MCF 10A (cell line): ENCODE measurements around the gene PRSS56. TPM values are rescaled to one million over a fixed set of nuclear protein-coding genes. Genes with fewer than 3 reads are reported as not detected.

Source experiments
- BruUV-seq: library from RNA; stranded (reverse); fragments of 400-500 nt; replicated peaks from 2 replicates; lab custom pipeline; 2021; lab: Mats Ljungman, UMichigan
- CTCF ChIA-PET: fragments of 300-600 bp; sonication (Branson Sonifier 250); formaldehyde crosslinking; extraction: SDS; loops from one replicate; lab custom pipeline; 2021; ENCODE audit warnings: antibody characterized with exemption, inconsistent platforms; lab: Yijun Ruan, JAX
- POLR2A ChIA-PET: fragments of 300-600, 350-650 bp; sonication (Branson Sonifier 250); formaldehyde crosslinking; extraction: SDS; loops from one replicate; lab custom pipeline; 2020; ENCODE audit warnings: antibody characterized with exemption, inconsistent platforms; lab: Yijun Ruan, JAX
- DNase-seq: peaks from one replicate; pipeline ENCODE4 v3.0.0-alpha.2; 2018; ENCODE audit not compliant: unreplicated experiment
- H3K27ac Mint-ChIP-seq: one replicate; pipeline ENCODE4 v1.8.0; 2022; ENCODE audit warnings: mild to moderate bottlenecking, low read depth, mixed read lengths; ENCODE audit not compliant: unreplicated experiment
- H3K27me3 Mint-ChIP-seq: one replicate; pipeline ENCODE4 v1.8.0; 2022; ENCODE audit warnings: mixed read lengths; ENCODE audit not compliant: insufficient read depth, unreplicated experiment
- H3K36me3 Mint-ChIP-seq: one replicate; pipeline ENCODE4 v1.8.0; 2022; ENCODE audit warnings: mild to moderate bottlenecking, moderate library complexity, mixed read lengths; ENCODE audit not compliant: insufficient read depth, unreplicated experiment
- H3K4me1 Mint-ChIP-seq: one replicate; pipeline ENCODE4 v1.8.0; 2022; ENCODE audit warnings: mixed read lengths; ENCODE audit not compliant: insufficient read depth, unreplicated experiment
- H3K4me3 Mint-ChIP-seq: one replicate; pipeline ENCODE4 v1.8.0; 2022; ENCODE audit warnings: mild to moderate bottlenecking, moderate library complexity, mixed read lengths; ENCODE audit not compliant: unreplicated experiment
- H3K9me3 Mint-ChIP-seq: one replicate; pipeline ENCODE4 v1.8.0; 2022; ENCODE audit warnings: mixed read lengths; ENCODE audit not compliant: unreplicated experiment
- CTCF ChIP-seq: fragments of 200-600 bp; IDR thresholded peaks from one replicate; pipeline ENCODE4 v1.8.0; 2022; ENCODE audit warnings: antibody characterized with exemption, mild to moderate bottlenecking; ENCODE audit not compliant: unreplicated experiment
- intact Hi-C: fragments of 100-400 bp; cut with micrococcal nuclease; formaldehyde crosslinking; loops from 2 replicates; pipeline ENCODE4 v1.14.1; 2022
- total RNA-seq: library from RNA; stranded (reverse); gene quantifications from 2 replicates; pipeline ENCODE4 v1.2.3, GENCODE V29; 2022

PRSS56 gene
- total RNA-seq, 1 experiment from 2014 or later, result not detected

GRCh38 chr2:232490221-232491138, 29.7 kb upstream of the PRSS56 start:
- CTCF ChIA-PET, result no interaction called here
- TF ChIP-seq CTCF, result no peak
- POLR2A ChIA-PET, result no interaction called here
- Mint-ChIP-seq H3K4me1 (peaks cover 5% of the 10 kb centered on the region), H3K27ac (no peak overlapping the region), H3K4me3 (no peak overlapping the region), H3K27me3 (peaks cover 14% of the 10 kb centered on the region), H3K9me3 (no peaks in the 10 kb centered on the region), H3K36me3 (no peaks in the 10 kb centered on the region)
- no TSS peak for BruUV-seq
- intact Hi-C loops, result no loop called here
- no peak for DNase-seq

DNA sequence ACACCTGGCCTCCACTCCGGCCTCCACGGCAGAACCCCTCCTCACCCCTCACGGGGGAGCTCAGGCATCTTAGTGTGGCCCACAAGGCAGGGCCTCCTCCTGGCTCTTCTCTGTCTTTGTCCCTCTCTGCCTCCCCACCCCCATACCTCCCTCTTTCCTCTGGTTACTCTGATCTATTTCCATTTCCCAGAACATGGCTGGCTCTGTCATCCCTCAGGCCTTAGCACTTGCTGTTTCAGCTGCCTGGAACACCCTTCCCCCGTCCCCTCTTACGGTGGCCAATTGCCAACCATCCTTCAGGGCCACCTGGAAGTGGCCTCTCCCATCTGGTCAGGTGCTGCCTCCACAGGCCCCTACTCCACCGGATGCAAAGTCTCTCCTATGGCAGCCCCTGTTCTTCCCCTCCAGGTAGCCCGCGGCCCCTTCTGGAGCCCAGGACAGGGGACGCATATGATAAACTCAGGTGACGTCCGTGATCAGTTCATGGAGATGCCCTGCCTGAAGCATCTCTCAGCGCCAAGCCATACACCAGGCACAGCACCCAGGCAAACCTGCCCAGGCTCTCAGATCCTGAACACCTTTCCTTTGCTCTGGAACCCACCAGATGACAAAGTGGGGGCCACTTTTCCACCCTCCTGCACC, 28.9 kb upstream of the PRSS56 start:
- peaks cover 5% of the 10 kb centered on the region for H3K4me1 Mint-ChIP-seq
- H3K36me3 Mint-ChIP-seq, result no peaks in the 10 kb centered on the region
- ChIA-PET CTCF (no interaction called here), POLR2A (no interaction called here)
- intact Hi-C loops, result no loop called here
- no peak overlapping the region for H3K27ac Mint-ChIP-seq
- TF ChIP-seq CTCF, result no peak
- H3K4me3 Mint-ChIP-seq, result no peak overlapping the region
- H3K27me3 Mint-ChIP-seq, result peaks cover 10% of the 10 kb centered on the region
- DNase-seq, result no peak
- no peaks in the 10 kb centered on the region for H3K9me3 Mint-ChIP-seq
- no TSS peak for BruUV-seq

DNA sequence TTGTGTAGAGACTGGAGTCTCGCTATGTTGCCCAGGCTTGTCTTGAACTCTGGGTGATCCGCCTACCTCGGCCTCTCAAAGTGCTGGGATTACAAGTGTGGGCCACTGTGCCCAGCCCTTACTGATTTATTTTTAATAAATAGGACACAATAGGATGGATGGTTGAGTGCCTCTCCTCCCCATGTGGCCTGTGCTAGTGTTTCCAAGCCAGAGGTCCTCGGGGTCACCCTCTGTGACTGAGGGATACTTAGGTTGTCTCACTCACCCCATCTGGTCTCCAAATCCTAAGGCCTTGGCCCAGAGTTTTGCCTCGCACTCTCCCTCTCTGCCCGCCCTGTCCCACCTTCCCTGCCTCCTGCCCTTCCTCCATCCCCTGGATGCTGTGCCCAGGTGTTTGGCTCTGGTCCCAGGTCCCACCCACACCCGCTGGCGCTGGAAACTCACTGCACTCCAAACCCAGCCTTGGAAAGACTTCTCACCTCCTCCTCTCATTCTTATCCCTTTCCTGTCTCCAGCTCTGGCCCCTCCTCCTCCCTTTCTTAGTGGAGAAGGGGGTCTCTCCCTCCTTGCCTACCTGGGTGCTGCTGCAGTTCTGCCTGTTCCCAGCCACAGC, 27.8 kb upstream of the PRSS56 start:
- ChIA-PET POLR2A (no interaction called here), CTCF (interaction anchor here (0.7 kb wide), 1 partner anchor 928 kb away, joined by 4 read pairs; no protein-coding TSS in a partner anchor)
- TF ChIP-seq CTCF, result no peak
- Mint-ChIP-seq H3K36me3 (no peaks in the 10 kb centered on the region), H3K4me3 (no peak overlapping the region), H3K27me3 (peaks cover 10% of the 10 kb centered on the region), H3K9me3 (no peaks in the 10 kb centered on the region), H3K27ac (no peak overlapping the region), H3K4me1 (peaks cover 5% of the 10 kb centered on the region)
- intact Hi-C loops, result no loop called here
- no TSS peak for BruUV-seq
- DNase-seq, result no peak
